ENCODE data around the gene TBC1D9B. TPM values are rescaled to one million over a fixed set of nuclear protein-coding genes. Genes with fewer than 3 reads are reported as not detected.

TBC1D9B gene
- total and polyA plus RNA-seq, 2 of the 13 experiments (the other 11 are each of a cell fraction or from before 2014, with no cell fraction given), result 35.0 to 50.0 TPM

- TF ChIP-seq GLI4 (CRISPR knock-in tag; IDR thresholded peaks at IDR 0.05; ENCODE audit: borderline replicate concordance), result no peak
- TF ChIP-seq POLR2G (IDR thresholded peaks at IDR 0.05; ENCODE audit: low read depth, low read length), result peak; percentile 20; the same call in 1 of the 2 replicates
- TF ChIP-seq, protein P1, sequence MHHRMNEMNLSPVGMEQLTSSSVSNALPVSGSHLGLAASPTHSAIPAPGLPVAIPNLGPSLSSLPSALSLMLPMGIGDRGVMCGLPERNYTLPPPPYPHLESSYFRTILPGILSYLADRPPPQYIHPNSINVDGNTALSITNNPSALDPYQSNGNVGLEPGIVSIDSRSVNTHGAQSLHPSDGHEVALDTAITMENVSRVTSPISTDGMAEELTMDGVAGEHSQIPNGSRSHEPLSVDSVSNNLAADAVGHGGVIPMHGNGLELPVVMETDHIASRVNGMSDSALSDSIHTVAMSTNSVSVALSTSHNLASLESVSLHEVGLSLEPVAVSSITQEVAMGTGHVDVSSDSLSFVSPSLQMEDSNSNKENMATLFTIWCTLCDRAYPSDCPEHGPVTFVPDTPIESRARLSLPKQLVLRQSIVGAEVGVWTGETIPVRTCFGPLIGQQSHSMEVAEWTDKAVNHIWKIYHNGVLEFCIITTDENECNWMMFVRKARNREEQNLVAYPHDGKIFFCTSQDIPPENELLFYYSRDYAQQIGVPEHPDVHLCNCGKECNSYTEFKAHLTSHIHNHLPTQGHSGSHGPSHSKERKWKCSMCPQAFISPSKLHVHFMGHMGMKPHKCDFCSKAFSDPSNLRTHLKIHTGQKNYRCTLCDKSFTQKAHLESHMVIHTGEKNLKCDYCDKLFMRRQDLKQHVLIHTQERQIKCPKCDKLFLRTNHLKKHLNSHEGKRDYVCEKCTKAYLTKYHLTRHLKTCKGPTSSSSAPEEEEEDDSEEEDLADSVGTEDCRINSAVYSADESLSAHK (CRISPR knock-in tag; IDR thresholded peaks at IDR 0.05; ENCODE audit: borderline replicate concordance), result no peak
- no peak for TF ChIP-seq AFF4 (CRISPR knock-in tag; IDR thresholded peaks at IDR 0.05)
- no peak for TF ChIP-seq ZNF264 (CRISPR knock-in tag; IDR thresholded peaks at IDR 0.05)
- TF ChIP-seq RBFOX2 (IDR thresholded peaks at IDR 0.05; ENCODE audit: low read depth, low read length), result peak; percentile 55; the same call in 1 of the 2 replicates
- TF ChIP-seq TAF1 (CRISPR knock-in tag; IDR thresholded peaks at IDR 0.05), result no peak
- no peak for TF ChIP-seq AKNA (CRISPR knock-in tag; IDR thresholded peaks at IDR 0.05; ENCODE audit: borderline replicate concordance)
- TF ChIP-seq ZNF562 (CRISPR knock-in tag; IDR thresholded peaks at IDR 0.05; ENCODE audit: borderline replicate concordance), result no peak
- no peak for TF ChIP-seq ZSCAN9 (CRISPR knock-in tag; IDR thresholded peaks at IDR 0.05; ENCODE audit: borderline replicate concordance)
- TF ChIP-seq SIN3A (IDR thresholded peaks at IDR 0.05; ENCODE audit: borderline replicate concordance, low read depth, low read length), result no peak
- TF ChIP-seq AGO2 (optimal IDR thresholded peaks at IDR 0.05; ENCODE audit: low read depth, low read length), result peak; percentile 87
- no peak for TF ChIP-seq ZNF687 (CRISPR knock-in tag; IDR thresholded peaks at IDR 0.05)
- no peak for TF ChIP-seq RARA (CRISPR knock-in tag; IDR thresholded peaks at IDR 0.05)
- TF ChIP-seq ZNF24 (IDR thresholded peaks at IDR 0.05), result no peak
These were observed 66.9 kb downstream of the TBC1D9B start (continued) for GRCh38 chr5:179840766-179841165.

All from HepG2 (cell line).